ENCODE results near the gene IRF2BP2. TPM values are rescaled to one million over a fixed set of nuclear protein-coding genes. Genes with fewer than 3 reads are reported as not detected.

IRF2BP2 gene
- total RNA-seq, 2 donors from 2014 or later = 84.5 to 134 TPM

GRCh38 chr1:234624724-234625117 lies 14.7 kb upstream of the IRF2BP2 start:
- no peak overlapping the region for H3K4me3 Mint-ChIP-seq
- ATAC-seq (replicated peaks) = no peak
- H3K4me1 Mint-ChIP-seq = peaks cover 5% of the 10 kb centered on the region
- no peak overlapping the region for H3K27ac Mint-ChIP-seq
- H3K27me3 Mint-ChIP-seq = peaks cover 5% of the 10 kb centered on the region
- H3K9me3 Mint-ChIP-seq = no peaks in the 10 kb centered on the region
- H3K36me3 Mint-ChIP-seq (ENCODE audit: low read depth) = no peaks in the 10 kb centered on the region

- H3K27me3 Mint-ChIP-seq = no peaks in the 10 kb centered on the region
- H3K4me3 Mint-ChIP-seq = no peak overlapping the region
- no peak for ATAC-seq (replicated peaks)
- no peaks in the 10 kb centered on the region for H3K4me1 Mint-ChIP-seq
- no peaks in the 10 kb centered on the region for H3K36me3 Mint-ChIP-seq (ENCODE audit: low read depth)
- H3K9me3 Mint-ChIP-seq = no peaks in the 10 kb centered on the region
- no peak overlapping the region for H3K27ac Mint-ChIP-seq
Observed at GRCh38 chr1:234621657-234622335, 11.8 kb upstream of the IRF2BP2 start.

- Mint-ChIP-seq H3K4me3 (no peak overlapping the region), H3K27me3 (no peaks in the 10 kb centered on the region), H3K36me3 (ENCODE audit: low read depth) (no peaks in the 10 kb centered on the region), H3K4me1 (no peaks in the 10 kb centered on the region), H3K27ac (no peak overlapping the region), H3K9me3 (no peaks in the 10 kb centered on the region)
- no peak for ATAC-seq (replicated peaks)
Observed at GRCh38 chr1:234621127-234621468, 11.1 kb upstream of the IRF2BP2 start.

DNA sequence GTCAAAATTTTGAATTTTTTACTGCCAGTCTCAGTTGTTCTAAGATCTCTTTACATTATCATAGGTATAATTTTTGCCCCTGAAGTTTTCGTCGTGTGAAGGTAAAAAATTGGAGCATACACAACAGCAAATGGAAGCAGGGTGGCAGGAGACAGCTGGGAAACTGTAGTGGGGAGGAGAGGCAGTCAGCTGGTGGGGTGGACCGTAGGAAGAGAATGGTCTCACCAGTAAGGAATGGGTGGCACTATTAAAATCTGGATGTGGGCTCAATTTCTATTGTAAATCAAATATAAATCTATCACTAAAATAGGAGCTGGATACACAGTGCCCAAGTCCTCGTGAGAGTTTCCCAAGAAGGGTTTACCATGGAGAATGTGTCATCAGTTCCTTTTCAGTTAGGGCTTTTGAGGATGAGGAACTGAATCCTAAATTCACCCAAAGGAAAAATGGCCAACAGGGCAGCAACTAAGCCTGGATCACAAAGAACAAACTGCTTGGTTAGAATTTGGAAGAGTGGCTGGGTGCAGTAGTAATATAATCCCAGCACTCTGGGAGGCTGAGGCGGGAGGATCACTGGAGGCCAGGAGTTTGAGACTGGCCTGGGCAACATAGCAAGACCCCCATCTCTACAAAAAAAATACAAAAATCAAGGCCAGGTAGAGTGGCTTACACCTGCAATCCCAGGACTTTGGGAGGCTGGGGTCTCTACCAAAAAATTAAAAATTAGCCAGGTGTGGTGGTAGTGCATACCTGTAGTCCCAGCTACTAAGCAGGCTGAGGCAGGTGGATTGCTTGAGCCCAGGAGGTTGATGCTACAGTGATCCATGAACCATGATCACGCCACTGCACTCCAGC lies 10.5 kb upstream of the IRF2BP2 start:
- no peaks in the 10 kb centered on the region for H3K9me3 Mint-ChIP-seq
- H3K27me3 Mint-ChIP-seq = no peaks in the 10 kb centered on the region
- ATAC-seq (replicated peaks) = no peak
- no peaks in the 10 kb centered on the region for H3K4me1 Mint-ChIP-seq
- no peak overlapping the region for H3K27ac Mint-ChIP-seq
- no peak overlapping the region for H3K4me3 Mint-ChIP-seq
- H3K36me3 Mint-ChIP-seq (ENCODE audit: low read depth) = no peaks in the 10 kb centered on the region

- no peaks in the 10 kb centered on the region for H3K9me3 Mint-ChIP-seq
- no peaks in the 10 kb centered on the region for H3K4me1 Mint-ChIP-seq
- no peak for ATAC-seq (replicated peaks)
- H3K27me3 Mint-ChIP-seq = no peaks in the 10 kb centered on the region
- no peak overlapping the region for H3K4me3 Mint-ChIP-seq
- no peaks in the 10 kb centered on the region for H3K36me3 Mint-ChIP-seq (ENCODE audit: low read depth)
- no peak overlapping the region for H3K27ac Mint-ChIP-seq
Observed at GRCh38 chr1:234619794-234620247, 9.8 kb upstream of the IRF2BP2 start.

DNA sequence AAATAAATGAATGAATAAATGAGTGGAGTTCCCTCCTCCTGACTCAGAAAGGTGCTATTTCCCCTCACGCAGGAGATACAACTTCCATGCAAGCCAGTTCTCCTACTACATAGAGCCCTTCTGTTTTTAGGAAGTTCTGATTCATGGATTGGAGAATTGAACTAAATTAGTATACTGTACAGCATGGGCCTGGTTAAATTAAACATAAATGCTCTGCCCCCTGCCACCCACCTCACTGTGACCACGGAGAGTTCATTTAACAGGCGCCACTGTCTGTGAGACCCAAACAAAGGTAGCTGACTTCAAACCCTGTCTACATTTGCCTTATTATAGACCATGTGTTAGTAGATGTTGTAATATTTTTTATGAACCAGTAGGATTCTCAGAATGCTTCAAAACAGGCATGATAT lies 9.1 kb upstream of the IRF2BP2 start:
- H3K27ac Mint-ChIP-seq = no peak overlapping the region
- no peaks in the 10 kb centered on the region for H3K36me3 Mint-ChIP-seq (ENCODE audit: low read depth)
- H3K4me1 Mint-ChIP-seq = no peaks in the 10 kb centered on the region
- H3K4me3 Mint-ChIP-seq = no peak overlapping the region
- no peaks in the 10 kb centered on the region for H3K9me3 Mint-ChIP-seq
- ATAC-seq (replicated peaks) = no peak
- H3K27me3 Mint-ChIP-seq = no peaks in the 10 kb centered on the region

DNA sequence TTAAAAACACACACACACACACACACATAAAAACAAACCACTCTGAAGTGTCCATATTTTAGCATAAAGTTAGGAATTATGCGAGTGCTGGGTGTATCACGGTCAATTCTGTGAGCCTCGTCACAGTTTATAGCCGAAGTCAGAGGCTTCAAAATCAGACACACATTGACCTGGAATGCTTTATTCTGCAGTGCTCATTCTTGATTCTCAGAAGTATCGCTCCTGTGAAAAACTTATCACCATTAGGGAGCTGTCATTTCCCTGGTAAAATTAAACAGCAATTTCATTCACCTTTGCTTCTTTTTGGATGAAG lies 8.7 kb upstream of the IRF2BP2 start:
- no peaks in the 10 kb centered on the region for H3K27me3 Mint-ChIP-seq
- no peaks in the 10 kb centered on the region for H3K9me3 Mint-ChIP-seq
- no peaks in the 10 kb centered on the region for H3K4me1 Mint-ChIP-seq
- H3K4me3 Mint-ChIP-seq = no peak overlapping the region
- H3K36me3 Mint-ChIP-seq (ENCODE audit: low read depth) = no peaks in the 10 kb centered on the region
- no peak for ATAC-seq (replicated peaks)
- no peak overlapping the region for H3K27ac Mint-ChIP-seq

DNA sequence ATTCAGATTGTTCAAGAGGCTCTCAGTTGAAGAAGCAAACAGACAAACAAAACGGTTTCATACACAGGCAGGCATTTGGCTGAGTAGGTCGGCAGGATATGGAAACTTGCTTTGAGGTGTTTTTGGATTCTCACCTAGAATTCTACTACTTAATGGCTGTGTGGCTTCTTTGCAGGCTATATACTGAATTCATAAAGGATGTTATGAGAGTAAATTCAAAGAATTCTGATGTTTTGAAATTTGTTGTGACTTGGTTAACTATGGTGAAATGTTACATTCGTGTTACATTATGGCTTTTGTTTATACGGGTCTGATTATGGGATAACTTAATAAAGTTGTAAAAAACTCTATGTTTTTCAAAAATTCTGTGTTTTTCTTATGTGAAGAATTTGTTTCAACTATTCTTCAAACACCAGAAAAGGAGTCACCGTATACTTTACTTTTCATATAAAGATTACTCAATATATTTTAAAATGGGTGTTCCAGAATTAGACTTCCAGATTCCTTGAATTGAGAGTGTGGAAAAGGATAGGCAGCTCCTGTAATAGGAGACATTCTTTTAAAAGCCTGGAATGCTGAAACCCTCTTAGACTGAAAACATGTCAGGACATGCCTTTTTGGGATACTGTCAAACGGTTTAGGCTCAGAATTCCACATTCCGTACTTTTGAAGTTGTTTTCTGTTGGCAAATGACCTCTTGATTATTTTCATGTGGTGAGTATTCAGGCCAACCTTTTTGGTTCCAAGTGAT lies 8.2 kb upstream of the IRF2BP2 start:
- no peaks in the 10 kb centered on the region for H3K4me1 Mint-ChIP-seq
- no peak overlapping the region for H3K27ac Mint-ChIP-seq
- no peak overlapping the region for H3K4me3 Mint-ChIP-seq
- ATAC-seq (replicated peaks) = no peak
- no peaks in the 10 kb centered on the region for H3K9me3 Mint-ChIP-seq
- H3K36me3 Mint-ChIP-seq (ENCODE audit: low read depth) = no peaks in the 10 kb centered on the region
- no peaks in the 10 kb centered on the region for H3K27me3 Mint-ChIP-seq

DNA sequence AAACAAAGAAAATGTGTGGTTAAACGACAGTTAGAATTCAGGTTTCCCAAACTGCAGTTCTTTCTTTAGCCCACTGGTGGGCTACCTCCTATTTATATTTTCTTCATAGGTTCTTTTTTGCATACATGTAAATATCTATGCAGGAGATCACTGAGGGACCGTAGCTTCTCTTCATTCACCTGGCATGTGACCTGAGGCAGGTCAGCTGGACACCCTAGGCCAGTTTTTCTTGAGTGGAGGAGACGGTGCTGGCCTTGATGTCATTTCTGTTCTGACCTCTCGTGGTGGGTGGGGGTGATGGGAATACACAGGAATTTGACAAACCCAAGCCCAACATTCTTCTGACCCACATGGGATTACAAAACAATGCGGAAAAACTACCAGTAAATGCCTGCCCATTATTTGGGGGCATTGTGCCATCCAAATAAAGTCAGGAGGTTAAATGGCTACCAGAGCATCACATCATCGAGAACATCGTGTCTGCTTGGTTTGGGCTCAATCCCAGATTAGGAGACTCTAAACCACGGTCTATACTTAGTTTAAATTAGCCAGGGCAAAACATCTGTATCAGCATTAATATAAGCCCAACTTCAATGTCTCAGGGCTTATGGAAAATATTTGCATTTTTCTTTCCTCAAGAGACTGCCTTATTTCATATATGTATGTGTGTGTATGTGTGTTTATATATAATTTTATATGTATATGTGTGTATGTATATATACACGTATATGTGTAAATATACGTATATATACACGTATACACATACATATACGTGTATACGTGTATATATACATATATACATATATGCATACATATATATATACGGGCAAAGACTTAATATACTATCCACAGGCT lies 7.4 kb upstream of the IRF2BP2 start:
- Mint-ChIP-seq H3K36me3 (ENCODE audit: low read depth) (no peaks in the 10 kb centered on the region), H3K27ac (no peak overlapping the region), H3K4me1 (peaks cover 6% of the 10 kb centered on the region), H3K4me3 (no peak overlapping the region), H3K9me3 (no peaks in the 10 kb centered on the region), H3K27me3 (no peaks in the 10 kb centered on the region)
- ATAC-seq (replicated peaks) = no peak

GRCh38 chr1:234616644-234617043 lies 6.7 kb upstream of the IRF2BP2 start:
- no peaks in the 10 kb centered on the region for H3K27me3 Mint-ChIP-seq
- ATAC-seq (replicated peaks) = no peak

GRCh38 chr1:234614081-234614489 lies 4.1 kb upstream of the IRF2BP2 start:
- no peak for ATAC-seq (replicated peaks)
- Mint-ChIP-seq H3K27ac (peak overlapping the region; percentile 100), H3K4me1 (peaks cover 19% of the 10 kb centered on the region), H3K36me3 (ENCODE audit: low read depth) (peaks cover 17% of the 10 kb centered on the region), H3K9me3 (no peaks in the 10 kb centered on the region), H3K27me3 (no peaks in the 10 kb centered on the region), H3K4me3 (peak overlapping the region; percentile 99)

More at GRCh38 chr1:234616644-234617043, 6.7 kb upstream of the IRF2BP2 start:
- H3K4me3 Mint-ChIP-seq = no peak overlapping the region
- peaks cover 5% of the 10 kb centered on the region for H3K36me3 Mint-ChIP-seq (ENCODE audit: low read depth)
- no peak overlapping the region for H3K27ac Mint-ChIP-seq
- no peaks in the 10 kb centered on the region for H3K9me3 Mint-ChIP-seq
- H3K4me1 Mint-ChIP-seq = peaks cover 14% of the 10 kb centered on the region

DNA sequence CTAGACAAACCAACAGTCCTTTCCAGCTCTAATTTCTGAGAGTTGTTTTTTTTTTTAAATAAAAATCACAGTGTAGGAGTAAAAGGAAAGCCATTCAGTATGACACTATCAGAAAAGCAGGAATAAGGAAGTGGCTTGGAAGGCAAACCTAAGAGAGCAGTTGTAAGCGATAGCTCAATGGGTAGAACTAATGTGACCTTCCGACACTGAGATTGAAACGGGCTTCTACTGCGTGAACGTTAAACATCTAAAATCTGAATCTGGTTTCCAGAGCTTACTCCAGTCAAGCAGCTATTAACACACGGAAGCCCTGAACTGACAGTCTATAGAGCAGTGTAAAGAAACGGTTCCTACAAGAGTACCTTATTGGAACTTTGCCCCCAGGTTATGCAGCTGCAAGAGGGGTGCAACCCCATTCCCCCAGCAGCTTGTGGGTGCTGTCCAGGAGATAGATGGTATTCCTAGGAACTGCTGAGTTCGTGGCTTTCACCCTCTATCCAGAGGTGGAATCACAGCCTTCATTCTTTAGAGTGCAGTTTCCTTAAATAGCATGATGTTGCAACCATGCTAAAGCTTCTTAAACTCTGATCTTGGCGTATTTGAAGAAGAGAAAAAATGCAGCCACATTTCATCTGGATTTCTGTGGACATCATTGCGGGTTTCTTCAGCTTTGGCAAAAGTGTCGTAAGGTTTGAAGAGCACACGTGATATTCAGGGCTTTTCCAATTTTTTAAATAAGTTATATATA lies 3.3 kb upstream of the IRF2BP2 start:
- Mint-ChIP-seq H3K27ac (peak overlapping the region; percentile 100), H3K4me1 (peaks cover 19% of the 10 kb centered on the region), H3K9me3 (no peaks in the 10 kb centered on the region), H3K27me3 (no peaks in the 10 kb centered on the region), H3K4me3 (peak overlapping the region; percentile 99), H3K36me3 (ENCODE audit: low read depth) (peaks cover 19% of the 10 kb centered on the region)
- ATAC-seq (replicated peaks) = no peak

- Mint-ChIP-seq H3K27ac (peak overlapping the region; percentile 100), H3K27me3 (no peaks in the 10 kb centered on the region), H3K36me3 (ENCODE audit: low read depth) (peaks cover 27% of the 10 kb centered on the region), H3K4me3 (peak overlapping the region; percentile 99), H3K9me3 (no peaks in the 10 kb centered on the region), H3K4me1 (peaks cover 19% of the 10 kb centered on the region)
- ATAC-seq (replicated peaks) = peak; percentile 48
Observed at GRCh38 chr1:234612352-234613127, 2.6 kb upstream of the IRF2BP2 start.
